ENCODE data around the gene DCAKD.
A peak's percentile ranks its signal among the peaks of the same experiment; 100 is the strongest.
"Not testable (repeated sequence)": the region's sequence is repeated elsewhere in the genome, so short reads cannot be mapped to it uniquely, and the experiment has no call there.

The DCAKD gene

DNA sequence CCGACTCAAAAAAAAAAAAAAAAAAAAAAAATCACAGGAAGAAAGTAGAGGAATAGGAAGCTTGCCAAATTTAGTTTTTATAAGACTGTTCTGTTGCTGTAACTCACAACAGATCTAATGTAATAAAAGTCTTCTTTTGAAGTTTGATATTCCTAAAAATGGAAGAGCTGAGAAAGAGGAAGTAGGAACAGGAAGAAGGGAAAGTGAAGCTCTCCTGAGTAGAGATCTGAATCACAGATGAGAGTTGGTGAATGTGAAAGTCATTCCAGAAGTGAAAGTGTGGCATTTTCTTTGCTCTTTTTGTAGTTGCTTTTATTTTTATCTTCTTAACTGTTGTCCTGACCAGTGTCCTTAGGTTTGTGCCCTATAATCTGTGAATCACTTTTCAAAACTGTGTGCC, 11.8 kb upstream of the DCAKD start:
- no peak for DNase-seq

DNA sequence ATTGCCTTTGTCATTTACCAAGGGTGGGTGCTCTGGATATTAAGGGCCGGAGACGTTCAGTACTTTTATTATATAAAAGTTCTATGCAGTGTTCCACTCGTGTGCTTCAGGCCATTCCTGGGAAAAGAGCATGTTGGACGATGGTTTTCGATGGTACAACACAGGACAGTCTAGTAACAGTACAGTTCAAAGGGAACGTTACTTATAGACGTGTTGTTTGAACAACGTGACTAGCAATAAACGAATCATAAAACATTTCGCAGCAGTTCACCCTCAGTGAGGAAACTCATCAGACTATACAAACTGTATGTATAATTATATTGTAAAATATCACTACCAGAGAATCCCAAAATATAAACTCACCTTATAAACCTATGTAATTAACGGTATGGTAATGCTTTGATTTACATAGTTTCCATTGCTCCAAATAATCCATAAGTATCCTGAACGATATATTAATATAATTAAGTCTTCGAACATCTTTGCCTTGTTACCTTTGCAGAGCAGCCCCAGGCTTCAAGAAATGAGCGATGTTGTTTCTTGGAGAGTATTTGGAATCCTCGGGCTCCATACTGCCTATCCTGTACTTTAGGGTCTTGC, 10.3 kb upstream of the DCAKD start:
- DNase-seq = no peak

DNA sequence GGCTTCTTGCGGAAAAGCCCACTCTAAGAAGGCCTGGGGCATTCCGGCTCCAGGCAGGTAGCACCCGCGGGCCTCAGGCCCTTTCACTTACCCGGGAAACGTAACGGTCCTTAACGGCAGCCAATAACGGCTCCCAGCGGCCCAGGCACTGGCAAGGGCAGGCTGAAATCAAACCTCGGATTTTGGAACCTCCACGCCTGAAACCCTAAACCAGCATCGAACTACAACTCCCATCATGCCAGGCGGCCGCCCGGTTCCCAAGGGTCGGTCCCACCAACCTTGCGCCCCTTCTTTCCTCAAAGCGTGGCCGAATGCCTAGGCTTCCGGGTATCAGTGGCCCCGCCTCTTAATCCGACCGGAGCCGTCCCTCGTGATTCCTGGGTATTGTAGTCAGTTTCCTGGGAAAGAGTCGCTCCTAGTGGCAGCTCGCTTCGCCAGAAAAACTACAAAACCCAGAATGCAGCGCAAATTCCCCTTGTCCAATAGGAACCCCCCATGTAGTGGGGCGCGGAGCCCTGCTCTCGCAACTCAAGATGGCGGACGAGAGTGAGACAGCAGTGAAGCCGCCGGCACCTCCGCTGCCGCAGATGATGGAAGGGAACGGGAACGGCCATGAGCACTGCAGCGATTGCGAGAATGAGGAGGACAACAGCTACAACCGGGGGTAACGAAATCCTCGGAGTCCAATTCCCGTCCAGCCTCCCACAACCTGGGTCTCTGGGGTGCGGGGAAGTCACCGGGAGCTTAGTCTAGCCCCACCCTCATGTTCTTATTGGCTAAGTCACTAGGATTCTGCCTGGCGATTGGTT, 9.6 kb upstream of the DCAKD start, which contains the start of gene NMT1:
NMT1 (plus strand) TSS at position 521 of the 809 bp plus-strand sequence; CDS start at position 534, 13 bp downstream.
- peak; percentile 100 for DNase-seq

DNA sequence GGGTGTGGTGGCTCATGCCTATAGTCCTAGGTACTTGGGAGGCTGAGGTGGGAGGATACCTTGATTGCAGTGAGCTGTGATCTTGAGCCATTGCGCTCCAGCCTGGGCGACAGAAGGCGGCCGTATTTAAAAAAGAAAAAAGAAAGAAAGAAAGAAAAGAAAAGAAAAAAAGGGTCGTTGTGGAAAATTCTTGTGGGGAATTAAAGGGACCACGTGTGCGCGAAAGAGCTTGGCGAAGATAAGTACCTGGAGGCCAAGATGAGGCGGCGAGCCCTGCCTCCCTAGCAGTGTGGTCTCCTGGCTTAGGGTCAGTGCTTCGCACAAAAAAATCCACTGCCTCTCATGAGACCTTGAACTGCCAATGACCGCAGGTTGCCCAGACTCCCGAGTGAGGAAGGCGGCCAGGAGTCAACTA, 9.0 kb upstream of the DCAKD start:
- no peak for DNase-seq

DNA sequence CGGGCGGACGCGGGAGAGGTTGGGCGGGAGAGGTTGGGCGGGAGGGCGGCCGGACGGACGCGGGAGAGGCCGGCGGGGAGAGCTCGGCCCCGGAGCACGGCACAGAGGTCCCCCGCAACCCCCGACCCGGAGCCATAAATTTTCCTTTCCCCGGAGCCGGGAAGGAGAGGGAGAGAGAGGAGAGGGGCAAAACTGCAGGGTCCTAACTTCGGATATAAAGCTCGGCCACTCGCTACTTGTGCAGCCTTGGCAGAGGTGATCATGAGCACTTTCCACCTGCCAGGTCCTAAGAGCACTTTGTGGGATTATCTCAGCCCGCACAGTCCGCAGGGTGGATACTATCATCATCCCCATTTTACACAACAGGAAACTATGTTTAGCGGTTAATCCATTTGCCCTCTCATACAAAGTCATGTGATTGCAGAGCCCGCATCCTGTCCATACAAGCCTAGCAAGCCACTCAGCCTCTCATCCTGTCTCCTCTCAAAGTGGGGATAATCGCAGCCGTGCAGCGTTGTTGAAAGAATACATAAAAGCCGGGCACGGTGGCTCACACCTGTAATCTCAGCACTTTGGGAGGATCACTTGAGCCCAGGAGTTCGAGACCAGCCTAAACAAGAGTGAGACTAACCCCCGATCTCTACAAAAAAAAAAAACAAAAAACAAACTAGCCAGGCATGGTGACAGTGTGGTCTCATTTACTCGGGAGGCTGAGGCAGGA, 780 bp upstream of the DCAKD start:
- DNase-seq = no peak

DNA sequence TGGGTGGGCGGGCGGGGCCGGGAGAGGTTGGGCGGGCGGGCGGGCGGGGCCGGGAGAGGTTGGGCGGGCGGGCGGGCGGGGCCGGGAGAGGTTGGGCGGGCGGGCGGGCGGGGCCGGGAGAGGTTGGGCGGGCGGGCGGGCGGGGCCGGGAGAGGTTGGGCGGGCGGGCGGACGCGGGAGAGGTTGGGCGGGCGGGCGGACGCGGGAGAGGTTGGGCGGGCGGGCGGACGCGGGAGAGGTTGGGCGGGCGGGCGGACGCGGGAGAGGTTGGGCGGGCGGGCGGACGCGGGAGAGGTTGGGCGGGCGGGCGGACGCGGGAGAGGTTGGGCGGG, 254 bp upstream of the DCAKD start:
- not testable (repeated sequence) for DNase-seq

DNA sequence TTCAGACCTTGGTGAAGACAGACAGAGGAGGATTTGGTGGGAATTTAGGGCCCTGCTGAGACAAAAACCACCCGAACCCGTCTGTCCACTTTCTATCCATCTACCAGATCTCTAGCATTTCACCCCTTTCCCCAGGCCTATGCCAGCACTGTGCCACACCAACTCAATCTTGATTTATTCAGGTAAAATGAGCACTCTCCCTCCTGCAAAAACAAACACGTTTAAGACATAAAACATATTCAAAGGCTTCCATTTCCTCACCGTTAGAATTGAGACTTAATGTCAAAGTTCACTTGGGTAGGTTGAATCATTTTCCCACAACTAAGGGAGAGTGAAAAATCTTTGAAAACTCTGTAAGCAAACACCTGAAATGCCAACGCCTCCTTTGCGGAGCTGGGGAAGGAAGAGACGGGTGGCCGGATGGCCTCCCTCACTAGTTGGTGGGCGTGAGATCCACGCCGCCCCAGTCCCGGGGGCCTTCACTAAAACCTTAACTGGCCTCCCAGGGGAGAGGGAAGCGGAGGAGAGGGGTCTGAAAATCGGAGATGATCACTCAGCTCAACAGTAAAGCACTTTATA, 862 bp downstream of the DCAKD start:
- no peak for DNase-seq

DNA sequence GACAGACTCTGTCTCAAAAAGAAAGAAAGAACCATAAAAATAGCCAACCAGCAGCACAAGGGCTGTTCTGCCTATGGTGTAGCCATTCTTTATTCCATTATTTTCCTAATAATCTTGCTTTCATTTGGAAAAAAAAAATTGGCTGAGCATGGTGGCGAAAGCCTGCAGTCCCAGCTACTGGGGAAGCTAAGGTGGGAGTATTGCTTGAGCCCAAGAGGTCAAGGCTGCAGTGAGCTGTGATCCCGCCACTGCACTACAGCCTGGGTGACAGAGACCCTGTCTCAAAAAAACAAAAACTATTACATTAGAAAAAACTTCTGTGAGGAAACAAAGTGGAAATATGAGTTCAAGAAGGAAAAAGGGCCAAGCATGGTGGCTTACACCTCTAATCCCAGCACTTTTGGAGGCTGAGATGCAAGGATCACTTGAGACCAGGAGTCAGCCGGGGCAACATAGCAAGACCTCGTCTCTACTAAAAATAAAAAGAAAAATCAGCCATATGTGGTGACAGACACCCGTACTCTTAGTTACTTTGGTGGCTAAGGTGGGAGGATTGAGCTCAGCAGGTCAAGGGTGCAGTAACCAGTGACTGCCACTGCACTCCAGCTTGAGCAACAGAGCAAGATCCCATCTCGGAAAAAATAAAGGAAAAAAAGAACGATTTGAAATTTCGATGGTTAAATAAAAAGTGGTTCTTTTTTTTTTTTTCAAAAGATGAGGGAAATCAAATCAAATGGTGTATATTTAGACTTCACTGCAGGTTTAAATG, 2.5 kb downstream of the DCAKD start:
- no peak for DNase-seq

DNA sequence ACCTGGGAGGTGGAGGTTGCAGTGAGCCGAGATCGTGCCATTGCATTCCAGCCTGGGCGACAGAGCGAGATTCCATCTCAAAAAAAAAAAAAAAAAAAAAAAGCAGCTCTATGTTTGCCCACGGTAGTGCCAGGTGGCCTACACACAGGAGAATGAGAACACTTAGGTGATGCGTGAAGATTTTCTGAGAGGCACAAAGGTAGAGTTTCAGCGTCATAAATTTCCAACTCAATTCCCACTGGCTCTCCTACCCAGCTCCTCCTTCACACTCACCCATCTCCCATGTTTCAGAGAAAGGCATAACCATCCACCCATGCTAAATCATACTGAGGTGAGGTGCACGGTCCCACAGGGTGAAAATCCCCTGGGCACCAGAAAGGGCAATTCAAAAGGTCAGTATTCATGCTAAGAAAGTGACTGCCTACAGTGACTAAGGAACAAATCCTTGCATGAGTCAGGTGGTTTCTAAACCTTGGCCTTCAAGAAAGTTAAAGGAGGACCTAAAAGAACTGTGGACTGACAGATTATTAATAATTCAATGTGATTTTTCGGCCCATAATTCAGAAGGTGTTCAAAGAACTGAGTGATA, 4.8 kb downstream of the DCAKD start:
- DNase-seq = no peak

DNA sequence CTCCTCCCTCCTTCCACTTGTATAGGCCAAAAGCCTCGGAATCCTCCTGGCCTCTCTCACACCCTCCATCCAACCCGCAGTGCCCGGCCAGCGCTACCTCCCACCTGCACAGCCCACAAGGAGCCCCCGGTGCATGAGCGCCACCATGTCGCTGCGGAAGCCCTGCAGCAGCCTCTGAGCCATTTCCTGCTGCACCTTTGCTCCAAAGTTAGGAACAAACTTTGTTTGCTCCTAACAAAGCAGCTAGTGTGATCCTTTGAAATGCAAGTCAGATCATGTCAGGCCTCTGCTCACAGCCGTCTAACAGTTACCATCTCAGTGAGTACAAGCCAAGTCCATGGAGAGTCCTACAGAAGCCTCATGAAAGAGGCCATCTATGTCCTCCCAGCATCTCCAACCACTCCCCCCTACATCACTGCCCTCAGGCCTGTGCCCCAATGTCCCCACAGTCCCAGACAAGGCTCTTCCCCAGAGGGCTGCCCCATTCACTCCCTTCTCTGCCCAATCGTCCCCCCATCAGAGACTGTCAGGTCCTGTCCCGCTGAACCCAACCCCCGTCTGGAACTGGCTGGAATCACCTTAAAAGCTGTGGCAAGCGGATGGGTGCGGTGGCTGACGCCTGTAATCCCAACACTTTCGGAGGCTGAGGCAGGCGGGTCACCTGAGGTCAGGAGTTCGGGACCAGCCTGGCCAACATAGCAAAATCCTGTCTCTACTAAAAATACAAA, 7.5 kb downstream of the DCAKD start:
- no peak for DNase-seq

DNA sequence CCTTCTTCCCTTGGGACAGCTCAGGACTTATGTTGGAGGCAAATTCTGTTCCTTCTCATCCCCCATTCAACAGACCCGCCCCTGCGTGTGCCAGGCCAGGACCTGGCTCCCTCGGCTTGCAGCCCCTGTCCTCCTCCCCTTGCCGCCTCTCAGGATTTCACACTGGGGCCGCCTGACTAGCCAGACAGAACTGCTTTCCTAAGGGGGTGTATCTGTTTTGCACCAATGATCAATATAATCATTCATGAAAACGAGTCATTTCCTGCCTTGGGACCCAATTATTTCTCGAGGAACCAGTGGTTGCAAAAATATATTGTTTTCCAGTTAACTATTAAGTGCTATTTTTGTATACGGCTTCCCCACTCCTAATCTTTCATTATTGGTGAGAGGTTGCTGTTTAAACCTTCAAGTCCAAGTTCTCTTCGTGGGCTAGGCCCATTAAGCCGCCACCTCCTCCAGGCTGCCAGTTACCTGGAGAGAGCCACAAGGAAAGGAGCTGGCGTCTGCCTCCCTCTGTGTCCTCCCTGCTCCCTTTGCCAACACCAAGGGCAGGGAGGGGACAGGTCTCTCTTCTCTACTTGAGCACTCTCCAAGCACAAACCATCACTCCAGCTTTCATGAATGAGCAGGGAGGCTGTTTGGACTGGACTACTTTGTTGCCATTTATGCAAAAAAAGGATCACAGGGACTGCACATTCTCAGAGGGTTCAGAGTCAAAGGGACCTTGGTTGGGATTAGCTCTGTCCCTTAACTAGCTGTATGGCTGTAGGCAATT, 8.9 kb downstream of the DCAKD start:
- DNase-seq = no peak

DNA sequence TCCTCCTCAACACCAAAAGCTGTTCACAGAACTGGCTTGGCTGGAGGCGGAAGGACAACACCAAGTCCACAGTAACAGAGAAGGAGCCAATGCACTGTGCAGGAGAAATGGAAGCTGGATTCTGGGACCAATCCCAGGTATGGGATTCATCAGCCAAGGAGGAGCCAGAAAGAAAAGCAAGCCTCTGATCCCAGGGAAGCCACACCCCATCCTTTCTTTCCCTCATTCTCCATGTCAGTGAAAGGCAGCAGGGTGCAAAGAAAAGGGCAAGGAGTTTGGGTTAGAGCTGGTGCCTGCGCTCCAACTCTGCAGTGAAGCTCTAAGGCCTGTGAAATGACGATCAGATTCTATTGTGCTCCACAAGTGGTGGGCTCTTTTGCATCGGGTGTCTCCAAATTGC, 11.0 kb downstream of the DCAKD start:
- no peak for DNase-seq

DNA sequence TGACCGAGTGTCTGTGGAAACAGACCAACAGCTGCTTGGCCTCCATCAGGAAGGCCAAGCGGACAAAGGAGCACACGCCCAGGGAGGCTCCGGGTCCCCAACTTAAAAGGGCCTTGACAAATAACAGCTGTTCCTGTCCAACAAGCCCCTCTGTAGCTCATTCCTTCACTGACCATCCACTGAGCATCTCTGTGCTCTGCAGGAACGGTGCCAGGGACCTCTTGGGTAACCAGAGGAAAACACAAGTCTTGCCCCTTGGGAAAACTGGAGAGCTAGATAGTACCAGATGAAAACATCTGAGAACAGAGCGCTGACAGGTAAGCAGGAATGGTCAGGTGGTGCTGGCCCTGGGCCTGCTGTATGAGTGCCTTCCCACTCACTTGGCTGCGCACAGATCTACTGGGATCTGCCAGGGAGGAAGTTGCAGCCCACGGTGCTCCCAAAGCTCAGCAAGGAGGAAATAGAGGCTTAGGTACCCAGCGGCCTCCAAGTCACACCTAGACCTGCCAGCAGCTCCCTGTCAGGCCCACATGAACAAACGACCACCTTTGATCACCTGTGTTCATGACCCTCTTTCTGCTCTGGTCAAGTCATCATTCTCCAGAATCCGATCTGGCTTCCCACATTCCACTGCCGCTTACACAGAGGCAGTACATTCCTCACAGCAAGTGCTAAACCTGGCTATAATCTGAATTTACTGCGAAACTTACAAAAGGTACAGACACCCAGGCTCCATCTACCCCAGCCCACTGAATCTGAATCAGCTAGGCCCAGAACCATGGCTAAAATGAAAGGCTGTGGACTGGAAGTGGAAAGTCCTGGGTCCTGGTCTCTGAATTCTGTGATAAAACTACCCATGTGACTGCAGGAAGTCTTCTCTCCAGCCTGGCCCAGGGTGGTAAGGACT, 12.5 kb downstream of the DCAKD start:
- DNase-seq = no peak

DNA sequence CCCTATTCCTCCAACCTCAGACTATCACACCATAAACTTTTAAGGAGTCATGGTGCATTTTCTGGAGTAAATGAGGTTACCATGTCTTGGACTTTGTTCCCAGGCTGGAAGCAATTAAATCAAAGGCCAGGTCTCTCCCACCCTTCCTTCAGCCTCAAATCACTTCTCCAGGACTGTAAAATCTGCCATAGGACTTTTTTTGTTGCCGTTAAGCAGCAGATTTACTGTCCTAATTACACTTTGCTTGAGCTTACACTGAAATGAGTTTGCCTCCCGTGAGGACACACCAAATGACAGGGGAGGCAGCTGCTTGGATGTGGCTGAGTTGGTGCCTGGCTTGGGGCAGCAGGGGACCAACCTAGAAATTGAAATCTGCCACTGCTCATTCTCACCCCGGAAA, 14.7 kb downstream of the DCAKD start:
- DNase-seq = no peak

DNA sequence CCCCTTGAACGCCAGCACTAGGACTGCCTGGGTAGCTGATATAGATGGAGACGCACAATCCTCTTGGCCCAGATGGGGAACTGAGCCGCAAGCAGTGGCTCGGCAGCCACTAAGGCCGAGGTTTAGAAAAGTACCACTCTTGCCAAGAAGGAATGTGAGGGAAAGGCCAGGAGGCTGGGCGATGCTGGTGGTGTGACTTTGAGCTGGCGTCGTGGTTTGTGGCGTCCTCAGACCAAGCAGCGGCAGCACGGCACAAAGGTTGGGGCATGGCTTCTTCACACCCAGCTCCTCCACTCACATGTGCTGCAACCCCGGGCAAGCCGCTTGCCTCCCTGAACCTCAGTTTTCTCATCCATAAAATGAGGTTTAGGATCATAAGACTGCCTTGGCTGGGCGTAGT, 15.6 kb downstream of the DCAKD start:
- no peak for DNase-seq

DNA sequence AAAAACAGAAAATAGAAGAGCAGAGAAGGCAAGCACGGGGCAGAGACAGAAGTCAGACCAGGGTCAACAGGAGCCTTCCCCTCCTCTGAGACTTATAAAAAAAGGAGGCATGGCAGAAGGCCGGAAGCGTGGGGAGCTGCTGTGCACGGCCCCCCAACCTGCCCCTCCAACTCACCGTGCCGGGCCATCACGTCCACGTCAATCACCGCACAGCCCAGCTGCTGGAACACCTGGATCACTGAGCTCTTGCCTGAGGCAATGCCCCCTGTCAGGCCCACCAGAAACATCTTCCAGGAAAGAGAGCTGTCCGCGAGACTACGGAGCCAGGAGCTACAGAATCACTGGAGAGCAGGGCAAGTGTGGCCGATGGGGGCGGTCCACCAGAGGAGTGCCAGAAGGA, 16.8 kb downstream of the DCAKD start:
- DNase-seq = no peak

DNA sequence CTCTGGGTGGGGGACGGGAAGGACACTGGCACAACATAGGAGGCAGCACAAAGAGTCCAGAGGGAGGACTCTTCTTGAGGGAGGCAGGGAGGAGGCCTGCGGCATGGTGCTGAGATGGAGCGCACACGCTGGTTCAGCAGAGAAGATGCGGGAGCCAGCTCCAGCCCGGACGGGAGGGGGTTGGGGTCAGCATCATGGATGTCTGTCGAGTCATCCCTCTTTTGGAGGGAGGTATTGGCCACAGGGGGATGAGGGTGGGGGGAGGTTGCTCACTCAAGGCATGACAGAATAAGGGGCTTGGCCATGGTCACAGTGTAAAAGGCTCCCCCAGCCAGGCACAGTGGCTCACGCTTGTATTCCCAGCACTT, 19.3 kb downstream of the DCAKD start:
- no peak for DNase-seq

DNA sequence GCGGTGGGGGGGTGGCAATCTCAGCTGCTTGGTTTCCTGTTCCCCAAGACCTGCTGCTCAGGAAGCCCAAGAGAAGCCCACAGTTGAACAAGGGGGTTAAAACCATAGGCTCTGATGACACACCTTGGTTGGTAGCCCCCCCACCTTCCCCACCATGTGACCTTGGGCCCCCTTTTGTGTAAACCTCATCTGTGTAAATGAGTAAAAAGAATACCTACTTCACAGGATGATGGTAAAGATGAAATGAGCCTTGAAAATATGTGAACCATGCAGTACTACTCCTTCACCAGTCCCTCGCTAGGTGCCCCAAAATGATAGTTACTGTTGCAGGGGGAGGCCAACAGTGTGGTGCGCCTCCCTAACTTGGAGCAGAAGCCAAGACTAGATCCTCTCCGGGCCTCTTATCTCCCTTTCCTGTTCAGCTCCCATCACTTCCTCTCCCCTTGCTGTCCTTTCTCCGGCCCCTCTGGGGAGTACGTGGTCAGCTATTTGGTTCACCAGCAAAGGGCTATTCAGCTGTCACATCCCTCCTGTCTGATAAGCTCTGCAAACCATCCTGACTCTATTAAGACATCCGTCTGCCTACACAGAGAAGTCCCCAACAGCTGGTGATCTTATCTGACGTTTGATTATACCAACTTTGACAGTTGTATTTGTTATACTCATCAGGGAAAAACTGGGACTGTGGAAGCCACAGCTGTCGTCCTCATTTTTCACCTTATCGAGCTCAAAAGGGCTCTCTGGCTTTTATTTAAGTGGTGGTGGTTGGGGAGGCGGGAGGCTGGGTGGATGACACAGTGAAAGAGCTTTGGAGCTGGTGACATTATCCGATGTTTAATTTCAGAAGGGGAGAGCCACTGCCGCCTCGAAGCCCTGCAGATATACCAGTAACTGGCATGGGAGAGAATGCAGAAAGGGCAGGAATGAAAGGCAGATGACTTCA, 19.9 kb downstream of the DCAKD start:
- DNase-seq = no peak

DNA sequence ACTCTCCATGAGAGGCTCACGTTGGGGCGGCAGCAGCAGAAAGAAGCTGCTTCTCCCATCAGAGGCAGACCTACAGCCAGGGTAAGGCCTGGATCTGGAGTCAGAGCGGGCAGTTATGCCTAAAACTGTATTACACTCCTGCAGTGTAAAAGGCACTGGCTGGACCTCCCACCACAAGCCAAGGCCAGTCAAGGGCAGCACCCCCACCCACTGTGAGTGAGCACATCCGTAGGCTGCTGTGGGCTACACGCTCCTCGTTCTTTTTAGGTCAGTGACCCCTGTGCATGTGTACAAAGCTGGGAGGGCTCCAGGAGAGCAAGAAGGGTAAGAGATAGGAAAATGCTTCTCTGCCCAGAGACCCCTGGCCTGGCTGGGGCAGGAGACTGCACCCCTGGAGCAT, 20.7 kb downstream of the DCAKD start:
- no peak for DNase-seq
